Hepatocyte (in vitro differentiated cells): ENCODE results near the gene AUNIP.

Source experiments
- CTCF ChIP-seq: fragments of 200-600 bp; sonication (generic); IDR thresholded peaks from 2 replicates; pipeline ENCODE4 v1.5.1; 2016; ENCODE audit warnings: antibody characterized with exemption, mild to moderate bottlenecking; ENCODE audit not compliant: poor library complexity
- EZH2phosphoT487 ChIP-seq: fragments of 200-600 bp; sonication (generic); IDR thresholded peaks from one replicate; pipeline ENCODE4 v1.6.1; 2018; ENCODE audit warnings: antibody characterized with exemption, mild to moderate bottlenecking, low read depth, moderate library complexity; ENCODE audit not compliant: unreplicated experiment, severe bottlenecking

GRCh38 chr1:25821112-25821476, 38.2 kb downstream of the AUNIP start:
- no peak for TF ChIP-seq CTCF
- TF ChIP-seq EZH2phosphoT487: no peak
